Esophagus squamous epithelium (tissue), 5 donors: ENCODE results near the gene RAB6B. TPM values are rescaled to one million over a fixed set of nuclear protein-coding genes. Genes with fewer than 3 reads are reported as not detected.

Experiments used
- DNase-seq: peaks from one replicate; lab custom pipeline; 2025; lab: John Stamatoyannopoulos, UW
- H3K27ac ChIP-seq, 4 donors: fragments of 200-600 bp; sonication (generic); one replicate each; pipeline ENCODE4 v1.5.1; 2016 to 2019; ENCODE audit warnings: mild to moderate bottlenecking in 1 of 4
- H3K27me3 ChIP-seq, 4 donors: fragments of 200-600 bp; sonication (generic); 1 replicate in 3 of 4; 2 replicates in 1 of 4; pipeline versions ENCODE4 v1.5.1 to v1.6.0; 2017 to 2021; ENCODE audit warnings: antibody characterized with exemption in 1 of 4
- H3K36me3 ChIP-seq, 3 donors: fragments of 200-600 bp; sonication (generic); one replicate each; pipeline ENCODE4 v1.5.1; 2016 to 2019
- H3K4me1 ChIP-seq, 3 donors: fragments of 200-600 bp; sonication (generic); one replicate each; pipeline ENCODE4 v1.5.1; 2017 to 2019
- H3K4me3 ChIP-seq, 4 donors: fragments of 200-600 bp; sonication (generic); 1 replicate in 3 of 4; 2 replicates in 1 of 4; pipeline ENCODE4 v1.5.1; 2016 to 2019; ENCODE audit warnings: mild to moderate bottlenecking in 2 of 4, moderate library complexity in 1 of 4
- H3K9me3 ChIP-seq, 3 donors: fragments of 200-600 bp; sonication (generic); one replicate each; pipeline ENCODE4 v1.5.1; 2016 to 2019
- CTCF ChIP-seq, 6 experiments: fragments of 450-650 bp in 4 of 6; fragments of 200-600 bp in 2 of 6; sonication (generic) in 2 of 6; IDR thresholded peaks; one replicate each; pipeline ENCODE4 v1.5.1; 2016 to 2019; ENCODE audit warnings: antibody characterized with exemption in 6 of 6, mild to moderate bottlenecking in 4 of 6, moderate library complexity in 4 of 6
- POLR2A ChIP-seq, 4 donors: fragments of 450-650 bp; IDR thresholded peaks; one replicate each; pipeline ENCODE4 v1.6.1; 2017; ENCODE audit warnings: antibody characterized with exemption in 4 of 4, mild to moderate bottlenecking in 4 of 4, moderate library complexity in 3 of 4
- WGBS, 2 donors: methylation state at CpG; one replicate each; pipeline ENCODE4 v1.1.5; 2018; 5-methylcytosine and 5-hydroxymethylcytosine counted together
- intact Hi-C: fragments of 100-400 bp; cut with DNase I; formaldehyde crosslinking; loops from one replicate; pipeline ENCODE4 v1.15.0; 2022
- total RNA-seq, 4 donors: library from RNA; depleted of rRNA; stranded (reverse); fragments of >200 nt; gene quantifications; one replicate each; pipeline ENCODE4 v1.1.0, GENCODE V29; 2016
- donor health status: DM: yes; HTN: yes; CAD: no.

Gene RAB6B
- total RNA-seq, 4 donors from 2014 or later: 0.09 to 1.7 (median 0.68) TPM

GRCh38 chr3:133917144-133917543, 21.5 kb upstream of the RAB6B start:
- intact Hi-C loops: no loop called here
- no peak overlapping the region for H3K27ac ChIP-seq
- no peak overlapping the region for H3K4me3 ChIP-seq
- H3K36me3 ChIP-seq: no peaks in the 10 kb centered on the region
- peaks cover 0 to 31% (median 0%) of the 10 kb centered on the region in 4 donors for H3K27me3 ChIP-seq
- H3K4me1 ChIP-seq: no peaks in the 10 kb centered on the region
- no peaks in the 10 kb centered on the region for H3K9me3 ChIP-seq
- TF ChIP-seq POLR2A (IDR thresholded peaks at IDR 0.05) (no peak), CTCF (IDR thresholded peaks at IDR 0.05) (no peak)
- no peak for DNase-seq

GRCh38 chr3:133915685-133916658, 20.3 kb upstream of the RAB6B start:
- Histone ChIP-seq H3K4me1 (no peaks in the 10 kb centered on the region), H3K4me3 (no peak overlapping the region), H3K27me3 (peaks cover 0 to 32% (median 0%) of the 10 kb centered on the region in 4 donors), H3K9me3 (no peaks in the 10 kb centered on the region), H3K36me3 (no peaks in the 10 kb centered on the region), H3K27ac (no peak overlapping the region)
- TF ChIP-seq POLR2A (IDR thresholded peaks at IDR 0.05) (no peak), CTCF (IDR thresholded peaks at IDR 0.05) (no peak)
- 70 to 76% methylated on average over 6 to 10 of the region's 10 CpGs for WGBS, 2 donors
- intact Hi-C loops: no loop called here
- no peak for DNase-seq

- TF ChIP-seq POLR2A (IDR thresholded peaks at IDR 0.05): no peak
- TF ChIP-seq CTCF (IDR thresholded peaks at IDR 0.05): no peak
- no peak overlapping the region for H3K27ac ChIP-seq
- H3K4me3 ChIP-seq: no peak overlapping the region
- H3K4me1 ChIP-seq: no peaks in the 10 kb centered on the region
- H3K36me3 ChIP-seq: no peaks in the 10 kb centered on the region
- intact Hi-C loops: no loop called here
- peaks cover 0 to 35% (median 0%) of the 10 kb centered on the region in 4 donors for H3K27me3 ChIP-seq
- no peak for DNase-seq
- 79 to 82% methylated on average over 12 of the region's 12 CpGs for WGBS, 2 donors
- no peaks in the 10 kb centered on the region for H3K9me3 ChIP-seq
Measured at GRCh38 chr3:133914839-133915600, 19.3 kb upstream of the RAB6B start.

GRCh38 chr3:133910422-133910821, 14.7 kb upstream of the RAB6B start:
- TF ChIP-seq CTCF (IDR thresholded peaks at IDR 0.05): peak in 1 of 6 experiments; percentile 6
- TF ChIP-seq POLR2A (IDR thresholded peaks at IDR 0.05): no peak
- Histone ChIP-seq H3K4me3 (no peak overlapping the region), H3K9me3 (no peaks in the 10 kb centered on the region), H3K36me3 (no peaks in the 10 kb centered on the region), H3K27ac (no peak overlapping the region), H3K4me1 (no peaks in the 10 kb centered on the region), H3K27me3 (peaks cover 0 to 12% (median 0%) of the 10 kb centered on the region in 4 donors)
- 72 to 83% methylated on average over 1 to 2 of the region's 2 CpGs for WGBS, 2 donors
- intact Hi-C loops: no loop called here
- DNase-seq: no peak

- H3K4me3 ChIP-seq: no peak overlapping the region
- H3K9me3 ChIP-seq: no peaks in the 10 kb centered on the region
- TF ChIP-seq CTCF (IDR thresholded peaks at IDR 0.05) (no peak), POLR2A (IDR thresholded peaks at IDR 0.05) (no peak)
- intact Hi-C loops: no loop called here
- no peaks in the 10 kb centered on the region for H3K4me1 ChIP-seq
- no peaks in the 10 kb centered on the region for H3K36me3 ChIP-seq
- no peaks in the 10 kb centered on the region for H3K27me3 ChIP-seq
- no peak for DNase-seq
- H3K27ac ChIP-seq: no peak overlapping the region
- WGBS, 2 donors: 66 to 74% methylated on average over 3 of the region's 3 CpGs
Measured at GRCh38 chr3:133905376-133905775, 9.7 kb upstream of the RAB6B start.
